HEK293 (cell line): ENCODE measurements around the gene STK11.

ENCODE experiments used
- GFI1B ChIP-seq: fragments of 450-650 bp; formaldehyde crosslinking; IDR thresholded peaks from 2 replicates; pipeline ENCODE4 v1.5.1; 2016; ENCODE audit warnings: missing biosample characterization, missing genetic modification characterization
- GLIS2 ChIP-seq: fragments of 450-650 bp; formaldehyde crosslinking; IDR thresholded peaks from 2 replicates; pipeline ENCODE4 v1.5.1; 2016; ENCODE audit warnings: missing biosample characterization, missing genetic modification characterization
- HOXA7 ChIP-seq: sonication (generic); formaldehyde crosslinking; IDR thresholded peaks from 2 replicates; pipeline ENCODE4 v1.8.1; 2022; ENCODE audit warnings: missing genetic modification reagents, borderline replicate concordance
- IKZF3 ChIP-seq: fragments of 450-650 bp; IDR thresholded peaks from 2 replicates; pipeline ENCODE4 v1.5.0; 2018; ENCODE audit warnings: missing biosample characterization, mild to moderate bottlenecking, missing genetic modification characterization, moderate library complexity
- KLF8 ChIP-seq: fragments of 450-650 bp; formaldehyde crosslinking; IDR thresholded peaks from 2 replicates; pipeline ENCODE4 v1.5.1; 2016; ENCODE audit warnings: missing biosample characterization, missing genetic modification characterization
- PRDM1 ChIP-seq: fragments of 450-650 bp; formaldehyde crosslinking; IDR thresholded peaks from 2 replicates; pipeline ENCODE4; 2016; ENCODE audit warnings: missing biosample characterization, missing genetic modification characterization
- SP3 ChIP-seq: fragments of 450-650 bp; formaldehyde crosslinking; IDR thresholded peaks from 2 replicates; pipeline ENCODE4 v1.5.1; 2016; ENCODE audit warnings: missing biosample characterization, missing genetic modification characterization
- SP7 ChIP-seq: fragments of 450-650 bp; formaldehyde crosslinking; IDR thresholded peaks from 2 replicates; pipeline ENCODE4 v1.5.1; 2016; ENCODE audit warnings: missing biosample characterization, missing genetic modification characterization
- ZFP37 ChIP-seq: fragments of 450-650 bp; formaldehyde crosslinking; IDR thresholded peaks from 2 replicates; pipeline ENCODE4 v1.5.1; 2016; ENCODE audit warnings: missing biosample characterization, missing genetic modification characterization
- ZFP69B ChIP-seq: fragments of 450-650 bp; formaldehyde crosslinking; IDR thresholded peaks from 2 replicates; pipeline ENCODE4 v1.5.1; 2016; ENCODE audit warnings: missing biosample characterization, missing genetic modification characterization
- ZNF138 ChIP-seq: fragments of 450-650 bp; formaldehyde crosslinking; IDR thresholded peaks from 2 replicates; pipeline ENCODE4 v1.5.1; 2016; ENCODE audit warnings: missing biosample characterization, missing genetic modification characterization, borderline replicate concordance
- ZNF175 ChIP-seq: fragments of 450-650 bp; formaldehyde crosslinking; IDR thresholded peaks from 2 replicates; pipeline ENCODE4 v1.5.1; 2016; ENCODE audit warnings: missing biosample characterization, missing genetic modification characterization
- ZNF23 ChIP-seq: fragments of 450-650 bp; formaldehyde crosslinking; IDR thresholded peaks from 2 replicates; pipeline ENCODE4 v1.5.1; 2016; ENCODE audit warnings: missing biosample characterization, missing genetic modification characterization, borderline replicate concordance
- ZNF366 ChIP-seq: fragments of 450-650 bp; formaldehyde crosslinking; conservative IDR thresholded peaks from 2 replicates; pipeline ENCODE4 v1.5.1; 2016; ENCODE audit warnings: missing biosample characterization, missing genetic modification characterization
- ZNF391 ChIP-seq: fragments of 450-650 bp; formaldehyde crosslinking; IDR thresholded peaks from 2 replicates; pipeline ENCODE4 v1.5.1; 2016; ENCODE audit warnings: low read depth, missing biosample characterization, missing genetic modification characterization, borderline replicate concordance
- ZNF404 ChIP-seq: fragments of 450-650 bp; formaldehyde crosslinking; IDR thresholded peaks from 2 replicates; pipeline ENCODE4 v1.5.1; 2017; ENCODE audit warnings: missing biosample characterization, missing genetic modification characterization
- ZNF501 ChIP-seq: fragments of 450-650 bp; formaldehyde crosslinking; IDR thresholded peaks from 2 replicates; pipeline ENCODE4 v1.5.1; 2016; ENCODE audit warnings: missing biosample characterization, missing genetic modification characterization
- ZNF585B ChIP-seq: fragments of 450-650 bp; formaldehyde crosslinking; IDR thresholded peaks from 2 replicates; pipeline ENCODE4 v1.5.1; 2016; ENCODE audit warnings: missing biosample characterization, missing genetic modification characterization
- ZNF707 ChIP-seq: fragments of 450-650 bp; formaldehyde crosslinking; IDR thresholded peaks from 2 replicates; pipeline ENCODE4 v1.5.1; 2016; ENCODE audit warnings: missing biosample characterization, missing genetic modification characterization
- ZNF747 ChIP-seq: fragments of 450-650 bp; formaldehyde crosslinking; IDR thresholded peaks from 2 replicates; pipeline ENCODE4 v1.5.1; 2016; ENCODE audit warnings: missing biosample characterization, missing genetic modification characterization
- ZSCAN30 ChIP-seq: fragments of 450-650 bp; IDR thresholded peaks from 2 replicates; pipeline ENCODE4 v1.5.1; 2018; ENCODE audit warnings: missing biosample characterization, mild to moderate bottlenecking, missing genetic modification characterization, moderate library complexity
- TF ChIP-seq, protein P1 (sequence below): fragments of 450-650 bp; formaldehyde crosslinking; IDR thresholded peaks from 2 replicates; pipeline ENCODE4 v1.5.1; 2016; ENCODE audit warnings: missing biosample characterization, missing genetic modification characterization
- TF ChIP-seq, protein P2 (sequence below): fragments of 450-650 bp; formaldehyde crosslinking; IDR thresholded peaks from 2 replicates; pipeline ENCODE4 v1.5.0; 2017; ENCODE audit warnings: missing biosample characterization, missing genetic modification characterization, borderline replicate concordance
- TF ChIP-seq, protein P3 (sequence below): fragments of 450-650 bp; formaldehyde crosslinking; IDR thresholded peaks from 2 replicates; pipeline ENCODE4 v1.5.1; 2017; ENCODE audit warnings: missing biosample characterization, missing genetic modification characterization
- TF ChIP-seq, protein P4 (sequence below): fragments of 450-650 bp; formaldehyde crosslinking; IDR thresholded peaks from 2 replicates; pipeline ENCODE4 v1.5.1; 2016; ENCODE audit warnings: missing biosample characterization, missing genetic modification characterization
- TF ChIP-seq, protein P5 (sequence below): fragments of 450-650 bp; formaldehyde crosslinking; IDR thresholded peaks from 2 replicates; pipeline ENCODE4 v1.5.1; 2016; ENCODE audit warnings: missing biosample characterization, missing genetic modification characterization
- TF ChIP-seq, protein P6 (sequence below): fragments of 450-650 bp; formaldehyde crosslinking; IDR thresholded peaks from 2 replicates; pipeline ENCODE4; 2016; ENCODE audit warnings: missing biosample characterization, missing genetic modification characterization

STK11 gene

DNA sequence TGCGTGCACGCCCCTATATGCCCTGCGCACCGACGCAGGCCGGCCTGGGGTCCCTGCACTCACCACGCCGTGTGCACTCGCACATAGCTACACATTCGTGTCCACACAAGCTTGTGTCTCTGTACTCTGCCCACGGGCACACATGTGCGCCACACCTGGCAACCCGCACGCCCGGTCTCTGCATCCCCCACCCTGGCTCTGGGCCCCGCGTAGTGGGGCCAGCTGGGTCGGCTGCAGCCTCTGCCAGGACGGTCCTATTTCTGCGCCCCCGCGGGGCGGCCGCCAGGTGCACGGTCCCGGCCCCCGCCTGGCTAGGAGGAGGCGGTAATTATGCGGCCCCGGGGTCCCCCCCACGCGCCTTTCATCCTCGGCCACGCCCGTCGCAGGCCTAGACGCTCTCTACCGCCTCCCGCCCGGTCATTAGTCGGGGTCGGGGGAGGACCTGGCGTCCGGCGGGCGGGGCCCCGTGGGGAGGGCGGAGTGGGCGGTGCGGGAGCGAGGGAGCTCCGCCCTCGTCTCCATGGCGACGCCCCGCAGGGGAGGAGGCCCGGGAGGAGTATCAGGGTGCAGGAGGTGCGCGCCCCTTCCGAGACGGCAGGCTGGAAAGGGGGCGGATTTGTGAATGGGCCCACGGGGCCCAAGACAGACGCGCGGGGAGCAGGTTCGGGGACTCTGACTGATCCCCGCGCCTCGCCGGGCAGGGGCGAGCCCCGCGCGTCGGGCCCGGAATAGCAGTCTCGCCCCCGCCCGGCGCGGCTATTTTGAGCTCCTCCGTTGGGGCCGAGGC lies 60.7 kb downstream of the STK11 start (continued):
- TF ChIP-seq, protein P1, sequence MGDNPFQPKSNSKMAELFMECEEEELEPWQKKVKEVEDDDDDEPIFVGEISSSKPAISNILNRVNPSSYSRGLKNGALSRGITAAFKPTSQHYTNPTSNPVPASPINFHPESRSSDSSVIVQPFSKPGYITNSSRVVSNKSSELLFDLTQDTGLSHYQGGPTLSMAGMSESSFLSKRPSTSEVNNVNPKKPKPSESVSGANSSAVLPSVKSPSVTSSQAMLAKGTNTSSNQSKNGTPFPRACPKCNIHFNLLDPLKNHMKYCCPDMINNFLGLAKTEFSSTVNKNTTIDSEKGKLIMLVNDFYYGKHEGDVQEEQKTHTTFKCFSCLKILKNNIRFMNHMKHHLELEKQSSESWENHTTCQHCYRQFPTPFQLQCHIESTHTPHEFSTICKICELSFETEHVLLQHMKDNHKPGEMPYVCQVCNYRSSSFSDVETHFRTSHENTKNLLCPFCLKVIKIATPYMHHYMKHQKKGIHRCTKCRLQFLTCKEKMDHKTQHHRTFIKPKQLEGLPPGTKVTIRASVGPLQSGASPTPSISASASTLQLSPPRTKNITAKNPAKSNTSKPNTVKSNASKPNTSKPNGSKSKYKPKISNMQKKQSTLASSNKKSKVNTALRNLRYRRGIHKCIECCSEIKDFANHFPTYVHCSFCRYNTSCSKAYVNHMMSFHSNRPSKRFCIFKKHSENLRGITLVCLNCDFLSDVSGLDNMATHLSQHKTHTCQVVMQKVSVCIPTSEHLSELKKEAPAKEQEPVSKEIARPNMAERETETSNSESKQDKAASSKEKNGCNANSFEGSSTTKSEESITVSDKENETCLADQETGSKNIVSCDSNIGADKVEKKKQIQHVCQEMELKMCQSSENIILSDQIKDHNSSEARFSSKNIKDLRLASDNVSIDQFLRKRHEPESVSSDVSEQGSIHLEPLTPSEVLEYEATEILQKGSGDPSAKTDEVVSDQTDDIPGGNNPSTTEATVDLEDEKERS (tag by site-specific recombination), result no peak
- TF ChIP-seq HOXA7 (no peak), ZFP69B (tag by site-specific recombination) (peak; percentile 55; the same call in 1 of the 2 replicates), ZNF175 (tag by site-specific recombination) (no peak), ZNF23 (tag by site-specific recombination) (no peak), SP3 (tag by site-specific recombination) (peak; percentile 98), IKZF3 (tag by site-specific recombination) (no peak), ZNF707 (no peak), SP7 (peak; percentile 92), ZNF585B (tag by site-specific recombination) (no peak), GFI1B (tag by site-specific recombination) (no peak), ZSCAN30 (tag by site-specific recombination) (no peak), ZNF138 (tag by site-specific recombination) (no peak), ZNF747 (tag by site-specific recombination) (no peak), PRDM1 (tag by site-specific recombination) (no peak), ZNF391 (tag by site-specific recombination) (no peak), ZNF366 (tag by site-specific recombination) (no peak), GLIS2 (tag by site-specific recombination) (peak; percentile 70), ZNF501 (tag by site-specific recombination) (peak; percentile 28; the same call in 1 of the 2 replicates), KLF8 (tag by site-specific recombination) (peak; percentile 94), ZNF404 (tag by site-specific recombination) (no peak), ZFP37 (tag by site-specific recombination) (peak; percentile 55; the same call in 1 of the 2 replicates)
- TF ChIP-seq, protein P2, sequence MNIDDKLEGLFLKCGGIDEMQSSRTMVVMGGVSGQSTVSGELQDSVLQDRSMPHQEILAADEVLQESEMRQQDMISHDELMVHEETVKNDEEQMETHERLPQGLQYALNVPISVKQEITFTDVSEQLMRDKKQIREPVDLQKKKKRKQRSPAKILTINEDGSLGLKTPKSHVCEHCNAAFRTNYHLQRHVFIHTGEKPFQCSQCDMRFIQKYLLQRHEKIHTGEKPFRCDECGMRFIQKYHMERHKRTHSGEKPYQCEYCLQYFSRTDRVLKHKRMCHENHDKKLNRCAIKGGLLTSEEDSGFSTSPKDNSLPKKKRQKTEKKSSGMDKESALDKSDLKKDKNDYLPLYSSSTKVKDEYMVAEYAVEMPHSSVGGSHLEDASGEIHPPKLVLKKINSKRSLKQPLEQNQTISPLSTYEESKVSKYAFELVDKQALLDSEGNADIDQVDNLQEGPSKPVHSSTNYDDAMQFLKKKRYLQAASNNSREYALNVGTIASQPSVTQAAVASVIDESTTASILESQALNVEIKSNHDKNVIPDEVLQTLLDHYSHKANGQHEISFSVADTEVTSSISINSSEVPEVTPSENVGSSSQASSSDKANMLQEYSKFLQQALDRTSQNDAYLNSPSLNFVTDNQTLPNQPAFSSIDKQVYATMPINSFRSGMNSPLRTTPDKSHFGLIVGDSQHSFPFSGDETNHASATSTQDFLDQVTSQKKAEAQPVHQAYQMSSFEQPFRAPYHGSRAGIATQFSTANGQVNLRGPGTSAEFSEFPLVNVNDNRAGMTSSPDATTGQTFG (tag by site-specific recombination), result no peak
- TF ChIP-seq, protein P3, sequence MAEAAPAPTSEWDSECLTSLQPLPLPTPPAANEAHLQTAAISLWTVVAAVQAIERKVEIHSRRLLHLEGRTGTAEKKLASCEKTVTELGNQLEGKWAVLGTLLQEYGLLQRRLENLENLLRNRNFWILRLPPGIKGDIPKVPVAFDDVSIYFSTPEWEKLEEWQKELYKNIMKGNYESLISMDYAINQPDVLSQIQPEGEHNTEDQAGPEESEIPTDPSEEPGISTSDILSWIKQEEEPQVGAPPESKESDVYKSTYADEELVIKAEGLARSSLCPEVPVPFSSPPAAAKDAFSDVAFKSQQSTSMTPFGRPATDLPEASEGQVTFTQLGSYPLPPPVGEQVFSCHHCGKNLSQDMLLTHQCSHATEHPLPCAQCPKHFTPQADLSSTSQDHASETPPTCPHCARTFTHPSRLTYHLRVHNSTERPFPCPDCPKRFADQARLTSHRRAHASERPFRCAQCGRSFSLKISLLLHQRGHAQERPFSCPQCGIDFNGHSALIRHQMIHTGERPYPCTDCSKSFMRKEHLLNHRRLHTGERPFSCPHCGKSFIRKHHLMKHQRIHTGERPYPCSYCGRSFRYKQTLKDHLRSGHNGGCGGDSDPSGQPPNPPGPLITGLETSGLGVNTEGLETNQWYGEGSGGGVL, result peak; percentile 72
- TF ChIP-seq, protein P4, sequence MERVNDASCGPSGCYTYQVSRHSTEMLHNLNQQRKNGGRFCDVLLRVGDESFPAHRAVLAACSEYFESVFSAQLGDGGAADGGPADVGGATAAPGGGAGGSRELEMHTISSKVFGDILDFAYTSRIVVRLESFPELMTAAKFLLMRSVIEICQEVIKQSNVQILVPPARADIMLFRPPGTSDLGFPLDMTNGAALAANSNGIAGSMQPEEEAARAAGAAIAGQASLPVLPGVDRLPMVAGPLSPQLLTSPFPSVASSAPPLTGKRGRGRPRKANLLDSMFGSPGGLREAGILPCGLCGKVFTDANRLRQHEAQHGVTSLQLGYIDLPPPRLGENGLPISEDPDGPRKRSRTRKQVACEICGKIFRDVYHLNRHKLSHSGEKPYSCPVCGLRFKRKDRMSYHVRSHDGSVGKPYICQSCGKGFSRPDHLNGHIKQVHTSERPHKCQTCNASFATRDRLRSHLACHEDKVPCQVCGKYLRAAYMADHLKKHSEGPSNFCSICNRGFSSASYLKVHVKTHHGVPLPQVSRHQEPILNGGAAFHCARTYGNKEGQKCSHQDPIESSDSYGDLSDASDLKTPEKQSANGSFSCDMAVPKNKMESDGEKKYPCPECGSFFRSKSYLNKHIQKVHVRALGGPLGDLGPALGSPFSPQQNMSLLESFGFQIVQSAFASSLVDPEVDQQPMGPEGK (tag by site-specific recombination), result peak; percentile 93
- TF ChIP-seq, protein P5, sequence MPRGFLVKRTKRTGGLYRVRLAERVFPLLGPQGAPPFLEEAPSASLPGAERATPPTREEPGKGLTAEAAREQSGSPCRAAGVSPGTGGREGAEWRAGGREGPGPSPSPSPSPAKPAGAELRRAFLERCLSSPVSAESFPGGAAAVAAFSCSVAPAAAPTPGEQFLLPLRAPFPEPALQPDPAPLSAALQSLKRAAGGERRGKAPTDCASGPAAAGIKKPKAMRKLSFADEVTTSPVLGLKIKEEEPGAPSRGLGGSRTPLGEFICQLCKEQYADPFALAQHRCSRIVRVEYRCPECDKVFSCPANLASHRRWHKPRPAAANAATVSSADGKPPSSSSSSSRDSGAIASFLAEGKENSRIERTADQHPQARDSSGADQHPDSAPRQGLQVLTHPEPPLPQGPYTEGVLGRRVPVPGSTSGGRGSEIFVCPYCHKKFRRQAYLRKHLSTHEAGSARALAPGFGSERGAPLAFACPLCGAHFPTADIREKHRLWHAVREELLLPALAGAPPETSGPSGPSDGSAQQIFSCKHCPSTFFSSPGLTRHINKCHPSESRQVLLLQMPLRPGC (tag by site-specific recombination), result 0 out of 2 replicates have a peak, but pooled peaks have one; percentile 2
- TF ChIP-seq, protein P6, sequence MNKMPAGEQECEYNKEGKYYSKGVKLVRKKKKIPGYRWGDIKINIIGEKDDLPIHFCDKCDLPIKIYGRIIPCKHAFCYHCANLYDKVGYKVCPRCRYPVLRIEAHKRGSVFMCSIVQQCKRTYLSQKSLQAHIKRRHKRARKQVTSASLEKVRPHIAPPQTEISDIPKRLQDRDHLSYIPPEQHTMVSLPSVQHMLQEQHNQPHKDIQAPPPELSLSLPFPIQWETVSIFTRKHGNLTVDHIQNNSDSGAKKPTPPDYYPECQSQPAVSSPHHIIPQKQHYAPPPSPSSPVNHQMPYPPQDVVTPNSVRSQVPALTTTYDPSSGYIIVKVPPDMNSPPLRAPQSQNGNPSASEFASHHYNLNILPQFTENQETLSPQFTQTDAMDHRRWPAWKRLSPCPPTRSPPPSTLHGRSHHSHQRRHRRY (tag by site-specific recombination), result no peak
